ENCODE results near the gene AKAP9.

The AKAP9 gene

DNA sequence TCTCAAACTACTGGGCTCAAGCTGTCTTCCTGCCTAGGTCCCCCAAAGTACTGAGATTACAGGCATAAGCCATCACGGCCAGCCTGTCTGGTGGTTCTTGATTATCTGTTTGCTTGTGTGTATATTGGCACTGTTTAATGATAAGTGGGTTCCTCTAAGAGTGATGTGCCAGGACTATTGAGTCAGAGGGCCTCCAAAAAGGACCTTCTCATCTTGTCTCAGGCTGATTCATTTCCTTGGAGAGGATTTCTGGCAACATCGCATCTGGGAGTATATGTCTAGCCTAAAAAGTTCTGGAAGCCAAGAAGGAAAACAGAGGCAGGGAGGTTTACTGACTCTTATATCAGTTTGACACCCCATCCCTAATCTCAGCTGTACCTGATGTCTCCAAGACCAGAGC, 27.1 kb upstream of the AKAP9 start:
- no peak for DNase-seq (ENCODE audit: low read depth)
- no peak for TF ChIP-seq MAX (IDR thresholded peaks at IDR 0.05; ENCODE audit: low read depth, low read length)
- H3K4me3 ChIP-seq (ENCODE audit: low read depth, low read length): no peak overlapping the region

- DNase-seq (ENCODE audit: low read depth): no peak
- H3K4me3 ChIP-seq (ENCODE audit: low read depth, low read length): no peak overlapping the region
- no peak for TF ChIP-seq POLR2A (IDR thresholded peaks at IDR 0.05; ENCODE audit: extremely low read depth, insufficient read length)
- TF ChIP-seq, protein P1, sequence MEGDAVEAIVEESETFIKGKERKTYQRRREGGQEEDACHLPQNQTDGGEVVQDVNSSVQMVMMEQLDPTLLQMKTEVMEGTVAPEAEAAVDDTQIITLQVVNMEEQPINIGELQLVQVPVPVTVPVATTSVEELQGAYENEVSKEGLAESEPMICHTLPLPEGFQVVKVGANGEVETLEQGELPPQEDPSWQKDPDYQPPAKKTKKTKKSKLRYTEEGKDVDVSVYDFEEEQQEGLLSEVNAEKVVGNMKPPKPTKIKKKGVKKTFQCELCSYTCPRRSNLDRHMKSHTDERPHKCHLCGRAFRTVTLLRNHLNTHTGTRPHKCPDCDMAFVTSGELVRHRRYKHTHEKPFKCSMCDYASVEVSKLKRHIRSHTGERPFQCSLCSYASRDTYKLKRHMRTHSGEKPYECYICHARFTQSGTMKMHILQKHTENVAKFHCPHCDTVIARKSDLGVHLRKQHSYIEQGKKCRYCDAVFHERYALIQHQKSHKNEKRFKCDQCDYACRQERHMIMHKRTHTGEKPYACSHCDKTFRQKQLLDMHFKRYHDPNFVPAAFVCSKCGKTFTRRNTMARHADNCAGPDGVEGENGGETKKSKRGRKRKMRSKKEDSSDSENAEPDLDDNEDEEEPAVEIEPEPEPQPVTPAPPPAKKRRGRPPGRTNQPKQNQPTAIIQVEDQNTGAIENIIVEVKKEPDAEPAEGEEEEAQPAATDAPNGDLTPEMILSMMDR (IDR thresholded peaks at IDR 0.05; ENCODE audit: low read depth, low read length): no peak
- TF ChIP-seq MYC (IDR thresholded peaks at IDR 0.05; ENCODE audit: low read depth, low read length): no peak
- no peak for TF ChIP-seq MAX (IDR thresholded peaks at IDR 0.05; ENCODE audit: low read depth, low read length)
Observed at GRCh38 chr7:91915401-91916050, 25.1 kb upstream of the AKAP9 start.

DNA sequence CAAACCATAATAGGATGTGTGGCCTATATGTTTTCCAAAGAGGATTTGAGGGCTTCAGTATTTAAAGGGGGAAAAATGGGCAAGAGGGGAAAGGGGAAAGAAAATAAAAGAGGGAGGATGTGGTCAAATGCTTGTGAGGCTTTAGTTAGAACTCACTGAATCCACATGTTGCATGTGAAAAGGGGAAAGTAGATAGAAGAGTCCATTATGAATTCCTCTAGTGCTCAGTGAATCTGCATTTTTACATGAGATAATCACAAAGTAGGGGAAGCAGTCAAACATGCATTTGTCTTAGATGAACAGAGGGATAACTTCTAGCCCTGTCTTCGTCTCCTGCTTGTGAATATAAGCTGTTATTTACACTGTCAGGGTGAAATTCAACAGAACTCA, 24.6 kb upstream of the AKAP9 start:
- TF ChIP-seq MYC (IDR thresholded peaks at IDR 0.05; ENCODE audit: low read depth, low read length) (no peak), POLR2A (IDR thresholded peaks at IDR 0.05; ENCODE audit: extremely low read depth, insufficient read length) (no peak), MAX (IDR thresholded peaks at IDR 0.05; ENCODE audit: low read depth, low read length) (no peak)
- TF ChIP-seq, protein P1 (IDR thresholded peaks at IDR 0.05; ENCODE audit: low read depth, low read length): no peak
- no peak for DNase-seq (ENCODE audit: low read depth)
- H3K4me3 ChIP-seq (ENCODE audit: low read depth, low read length): no peak overlapping the region

GRCh38 chr7:91918356-91918755, 22.3 kb upstream of the AKAP9 start:
- no peak overlapping the region for H3K4me3 ChIP-seq (ENCODE audit: low read depth, low read length)
- DNase-seq (ENCODE audit: low read depth): no peak
- TF ChIP-seq POLR2A (IDR thresholded peaks at IDR 0.05; ENCODE audit: extremely low read depth, insufficient read length): no peak
- TF ChIP-seq, protein P1 (IDR thresholded peaks at IDR 0.05; ENCODE audit: low read depth, low read length): no peak
- TF ChIP-seq MYC (IDR thresholded peaks at IDR 0.05; ENCODE audit: low read depth, low read length): no peak
- no peak for TF ChIP-seq MAX (IDR thresholded peaks at IDR 0.05; ENCODE audit: low read depth, low read length)

DNA sequence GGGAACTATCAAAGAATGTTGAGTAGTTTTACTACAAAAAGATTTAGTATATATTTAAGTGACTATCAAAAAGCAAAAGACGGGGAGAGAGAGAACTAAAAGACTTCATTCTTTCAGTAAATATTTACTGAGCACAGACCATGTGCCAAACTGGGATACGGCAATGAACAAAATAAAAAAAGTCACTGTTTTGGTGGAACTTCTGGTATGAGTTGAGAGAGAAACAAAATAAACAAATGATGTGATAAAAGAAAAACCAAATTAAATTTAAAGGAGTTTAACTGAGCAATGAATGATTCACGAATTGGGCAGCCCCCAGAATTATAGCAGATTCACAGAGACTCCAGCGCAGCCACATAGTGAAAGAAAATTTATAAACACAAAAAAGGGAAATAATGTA, 17.8 kb upstream of the AKAP9 start:
- TF ChIP-seq MYC (IDR thresholded peaks at IDR 0.05; ENCODE audit: low read depth, low read length) (no peak), MAX (IDR thresholded peaks at IDR 0.05; ENCODE audit: low read depth, low read length) (no peak), POLR2A (IDR thresholded peaks at IDR 0.05; ENCODE audit: extremely low read depth, insufficient read length) (no peak)
- TF ChIP-seq, protein P1 (IDR thresholded peaks at IDR 0.05; ENCODE audit: low read depth, low read length): no peak
- no peak overlapping the region for H3K4me3 ChIP-seq (ENCODE audit: low read depth, low read length)
- no peak for DNase-seq (ENCODE audit: low read depth)

DNA sequence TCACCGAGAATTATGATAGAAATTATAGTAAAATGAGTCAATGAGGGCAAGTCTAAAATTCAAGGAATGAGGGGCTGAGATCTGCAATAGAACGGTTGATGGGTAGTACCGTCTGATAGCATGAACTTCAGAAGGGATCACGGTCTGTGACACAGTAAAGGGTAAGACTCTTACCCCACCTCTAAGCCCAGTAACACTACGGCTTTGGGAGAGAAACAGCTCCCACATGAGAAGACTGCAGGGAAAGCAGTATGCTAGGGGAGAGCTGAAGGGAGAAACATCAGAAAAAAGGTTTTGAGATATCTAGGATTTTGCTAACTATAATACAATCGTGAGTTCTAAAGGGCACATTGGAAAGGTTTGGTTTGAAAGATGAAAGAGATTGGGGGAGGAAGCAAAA, 12.8 kb upstream of the AKAP9 start:
- DNase-seq (ENCODE audit: low read depth): no peak
- no peak overlapping the region for H3K4me3 ChIP-seq (ENCODE audit: low read depth, low read length)
- no peak for TF ChIP-seq MYC (IDR thresholded peaks at IDR 0.05; ENCODE audit: low read depth, low read length)
- TF ChIP-seq, protein P1 (IDR thresholded peaks at IDR 0.05; ENCODE audit: low read depth, low read length): no peak
- TF ChIP-seq POLR2A (IDR thresholded peaks at IDR 0.05; ENCODE audit: extremely low read depth, insufficient read length): no peak
- no peak for TF ChIP-seq MAX (IDR thresholded peaks at IDR 0.05; ENCODE audit: low read depth, low read length)
